ENCODE data around the gene SAP130. TPM values are rescaled to one million over a fixed set of nuclear protein-coding genes. Genes with fewer than 3 reads are reported as not detected.

The SAP130 gene
- total RNA-seq (2014; rRNA removed; shearing (Covaris generic)): 4.1 and 4.3 TPM in 2 replicates
- polyA plus RNA-seq (2015; cell fraction: cytosol; rRNA removed): 12.6 and 15.7 TPM in 2 replicates
- 7.4 and 10.2 TPM in 2 replicates for polyA plus RNA-seq (2015; cell fraction: nucleus; rRNA removed)

DNA sequence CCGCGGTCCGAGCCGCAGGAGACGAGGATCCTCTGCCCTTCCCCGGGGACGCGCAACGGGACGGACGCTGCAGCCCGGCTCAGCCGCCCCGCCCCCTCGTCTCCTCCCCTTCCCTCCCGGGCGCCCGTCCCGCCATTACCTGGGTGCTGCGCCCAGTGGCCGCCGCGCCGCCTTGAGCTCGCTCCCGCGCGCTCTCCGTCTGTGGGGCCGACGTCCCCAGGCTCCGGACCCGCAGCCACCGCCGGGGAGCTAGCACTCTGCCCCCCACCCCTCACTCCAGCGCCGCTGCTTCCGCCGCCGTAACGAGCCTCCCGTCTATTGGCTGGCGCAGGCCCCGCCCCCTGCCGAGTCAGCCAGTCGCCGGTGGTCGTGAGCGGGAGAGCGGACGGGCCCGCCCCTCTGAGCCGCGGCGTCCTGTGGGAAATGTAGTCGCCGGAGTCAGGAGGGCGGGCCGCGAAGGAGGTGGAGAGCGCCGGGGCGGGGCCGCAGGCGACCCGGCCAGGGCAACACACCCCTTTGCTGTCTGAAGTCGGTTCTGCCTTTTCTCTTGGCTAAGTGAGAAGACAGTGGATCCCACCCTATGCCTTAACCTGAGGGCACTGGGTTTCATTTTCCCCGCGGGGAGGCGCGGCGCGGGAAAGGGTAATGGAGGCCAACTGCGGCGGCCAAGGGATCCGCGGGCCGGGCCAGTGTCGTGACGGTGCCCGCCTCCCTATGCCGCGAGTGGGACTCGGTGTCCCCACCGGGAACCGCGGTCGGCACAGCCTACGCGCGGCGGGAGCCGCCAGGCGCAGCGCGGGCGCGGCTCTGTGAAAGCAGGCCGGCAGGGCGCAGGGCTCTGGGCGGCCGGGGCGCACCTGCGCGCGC lies at the start of gene SAP130:
Gene SAP130, minus strand, starts transcription at position 259 of the 867 bp plus-strand sequence. CDS start 1,767 bp downstream, outside the sequence.
- DNase-seq (ENCODE audit: low read depth, low spot score): peak; percentile 92
- in situ Hi-C loops (cut with HindIII; ENCODE audit: low pct_unique_long_range_greater_than_20kb, low sequenced_read_pairs): no loop called here

DNA sequence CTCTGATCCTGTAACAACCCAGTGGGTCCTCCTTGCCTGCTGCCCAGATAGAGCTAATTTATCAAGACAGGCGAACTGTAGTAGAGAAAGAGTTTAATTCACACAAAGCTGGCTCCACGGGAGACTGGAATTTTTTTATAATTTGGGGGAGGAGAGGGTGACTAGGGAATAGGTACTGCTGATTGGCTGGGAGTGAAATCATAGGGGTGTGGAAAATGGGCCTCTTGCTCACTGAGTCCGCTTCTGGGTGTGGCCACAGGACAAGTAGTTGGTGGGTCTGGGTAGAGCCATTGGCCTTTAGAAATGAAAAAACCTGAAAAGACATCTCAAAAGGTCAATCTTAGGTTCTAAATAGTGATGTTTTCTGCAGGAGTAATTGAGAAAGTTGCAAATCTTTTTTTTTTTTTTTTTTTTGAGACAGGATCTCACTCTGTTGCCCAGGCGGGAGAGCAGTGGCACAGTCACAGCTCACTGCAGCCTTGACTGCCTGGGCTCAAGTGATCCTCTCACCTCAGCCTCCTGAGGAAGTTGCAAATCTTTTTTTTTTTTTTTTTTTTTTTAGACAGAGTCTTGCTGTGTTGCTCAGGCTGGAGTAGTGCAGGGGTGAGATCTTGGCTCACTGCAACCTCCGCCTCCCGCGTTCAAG lies 48.7 kb upstream of the SAP130 start:
- no peak for DNase-seq (ENCODE audit: low read depth, low spot score)
- in situ Hi-C loops (cut with HindIII; ENCODE audit: low pct_unique_long_range_greater_than_20kb, low sequenced_read_pairs): no loop called here

DNA sequence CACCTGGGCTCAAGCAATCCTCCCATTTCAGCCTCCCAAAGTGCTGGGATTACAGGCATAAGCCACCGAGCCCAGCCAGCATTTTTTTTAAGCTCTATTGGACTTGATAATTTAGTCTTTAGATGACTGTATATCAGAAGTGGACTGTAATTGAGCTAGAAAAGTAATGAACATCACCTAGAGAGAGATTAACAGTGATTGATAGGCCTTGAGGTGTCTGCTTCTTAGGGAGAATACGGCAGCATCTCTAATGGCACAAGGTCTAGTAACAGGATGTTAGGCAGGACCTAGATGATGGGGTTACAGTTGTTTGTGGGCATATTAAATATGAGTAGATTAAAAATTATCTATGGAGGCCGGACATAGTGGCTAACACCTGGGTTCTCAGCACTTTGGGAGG lies 45.4 kb upstream of the SAP130 start:
- no peak for DNase-seq (ENCODE audit: low read depth, low spot score)
- in situ Hi-C loops (cut with HindIII; ENCODE audit: low pct_unique_long_range_greater_than_20kb, low sequenced_read_pairs): no loop called here

DNA sequence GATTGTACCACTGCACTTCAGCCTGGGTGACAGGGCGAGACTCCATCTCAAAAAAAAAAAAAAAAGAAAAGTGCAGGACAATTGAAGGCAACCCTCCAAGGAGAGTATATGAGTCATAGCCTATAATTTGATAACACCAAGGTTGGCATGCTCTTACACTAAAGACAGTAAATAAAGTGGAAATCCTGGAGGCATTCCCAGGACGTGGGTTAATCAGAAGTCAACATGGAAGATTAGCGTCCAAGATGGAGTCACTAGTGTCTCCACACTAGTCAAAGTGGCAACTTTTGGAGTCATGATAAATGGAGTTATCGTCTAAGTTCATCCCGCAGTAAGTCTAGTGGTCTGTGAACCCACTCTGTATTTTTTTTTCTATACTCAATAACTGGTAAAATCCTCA lies 41.9 kb upstream of the SAP130 start:
- in situ Hi-C loops (cut with HindIII; ENCODE audit: low pct_unique_long_range_greater_than_20kb, low sequenced_read_pairs): no loop called here
- no peak for DNase-seq (ENCODE audit: low read depth, low spot score)

DNA sequence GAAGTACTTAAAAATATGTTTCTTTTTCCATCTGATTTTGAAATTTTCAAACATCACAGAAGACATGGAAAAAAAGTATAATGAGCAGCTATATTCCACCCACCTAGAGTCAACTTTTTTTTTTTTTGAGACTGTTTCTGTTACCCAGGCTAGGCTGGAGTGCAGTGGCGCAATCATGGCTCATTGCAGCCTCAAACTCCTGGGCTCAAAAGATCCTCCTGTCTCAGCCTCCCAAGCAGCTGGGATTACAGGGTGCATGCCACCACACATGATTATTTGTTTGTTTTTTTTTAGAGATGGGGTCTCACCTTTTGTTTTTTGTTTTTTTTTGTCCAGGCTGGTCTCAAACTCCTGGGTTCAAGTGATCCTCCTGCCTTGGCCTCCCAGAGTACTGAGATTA lies 36.5 kb upstream of the SAP130 start:
- in situ Hi-C loops (cut with HindIII; ENCODE audit: low pct_unique_long_range_greater_than_20kb, low sequenced_read_pairs): no loop called here
- no peak for DNase-seq (ENCODE audit: low read depth, low spot score)

DNA sequence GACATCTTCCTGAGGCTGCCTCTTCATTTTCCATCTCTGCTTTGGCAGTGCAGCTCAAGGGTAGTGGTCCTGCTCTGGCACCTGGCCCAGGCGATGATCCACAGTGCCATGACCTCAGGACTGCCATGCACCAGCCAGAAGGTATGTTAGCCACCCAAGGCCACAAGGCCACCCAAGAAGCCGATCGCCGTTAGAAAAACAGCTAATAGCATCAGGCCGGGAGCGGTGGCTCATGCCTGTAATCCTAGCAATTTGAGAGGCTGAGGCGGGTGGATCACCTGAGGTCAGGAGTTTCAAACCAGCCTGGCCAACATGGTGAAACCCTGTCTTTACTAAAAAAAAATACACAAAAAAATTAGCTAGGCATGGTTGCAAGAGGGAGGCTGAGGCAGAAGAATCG lies 34.7 kb upstream of the SAP130 start:
- no peak for DNase-seq (ENCODE audit: low read depth, low spot score)
- in situ Hi-C loops (cut with HindIII; ENCODE audit: low pct_unique_long_range_greater_than_20kb, low sequenced_read_pairs): no loop called here

DNA sequence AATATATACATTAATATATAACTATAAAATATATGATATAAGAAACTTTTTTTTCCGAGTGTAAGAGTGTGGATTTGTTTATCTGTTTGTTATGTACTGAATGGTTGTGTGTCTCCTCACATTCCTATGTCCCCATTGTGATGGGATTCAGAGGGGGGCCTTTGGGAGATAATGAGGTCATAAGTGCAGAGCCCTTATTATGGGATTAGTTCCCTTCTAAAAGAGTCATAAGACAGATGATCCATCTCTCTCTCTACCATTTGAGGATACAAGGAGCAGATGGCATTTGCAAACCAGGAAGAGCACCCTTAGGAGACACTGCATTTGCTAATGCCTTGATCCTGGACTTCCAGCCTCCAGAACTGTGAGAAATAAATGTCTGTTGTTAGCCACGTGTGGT lies 30.3 kb upstream of the SAP130 start:
- in situ Hi-C loops (cut with HindIII; ENCODE audit: low pct_unique_long_range_greater_than_20kb, low sequenced_read_pairs): no loop called here
- DNase-seq (ENCODE audit: low read depth, low spot score): no peak

DNA sequence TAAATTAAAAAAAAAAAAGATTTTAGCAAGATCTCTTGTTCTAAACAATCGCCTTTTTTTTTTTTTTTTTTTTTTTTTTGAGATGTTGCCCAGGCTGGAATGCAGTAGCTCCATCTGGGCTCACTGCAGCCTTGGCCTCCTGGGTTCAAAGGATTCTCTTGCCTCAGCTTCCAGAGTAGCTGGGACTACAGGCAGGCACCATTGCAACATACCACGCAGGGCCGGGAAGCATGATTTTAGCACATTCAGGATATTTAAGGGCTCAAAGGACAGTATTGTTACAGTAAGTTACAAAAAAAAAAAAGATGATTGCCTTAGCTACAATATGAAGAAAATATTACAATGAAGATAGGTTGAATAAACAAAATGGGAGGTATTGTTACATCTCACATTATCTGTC lies 29.5 kb upstream of the SAP130 start:
- in situ Hi-C loops (cut with HindIII; ENCODE audit: low pct_unique_long_range_greater_than_20kb, low sequenced_read_pairs): no loop called here
- peak; percentile 17 for DNase-seq (ENCODE audit: low read depth, low spot score)

DNA sequence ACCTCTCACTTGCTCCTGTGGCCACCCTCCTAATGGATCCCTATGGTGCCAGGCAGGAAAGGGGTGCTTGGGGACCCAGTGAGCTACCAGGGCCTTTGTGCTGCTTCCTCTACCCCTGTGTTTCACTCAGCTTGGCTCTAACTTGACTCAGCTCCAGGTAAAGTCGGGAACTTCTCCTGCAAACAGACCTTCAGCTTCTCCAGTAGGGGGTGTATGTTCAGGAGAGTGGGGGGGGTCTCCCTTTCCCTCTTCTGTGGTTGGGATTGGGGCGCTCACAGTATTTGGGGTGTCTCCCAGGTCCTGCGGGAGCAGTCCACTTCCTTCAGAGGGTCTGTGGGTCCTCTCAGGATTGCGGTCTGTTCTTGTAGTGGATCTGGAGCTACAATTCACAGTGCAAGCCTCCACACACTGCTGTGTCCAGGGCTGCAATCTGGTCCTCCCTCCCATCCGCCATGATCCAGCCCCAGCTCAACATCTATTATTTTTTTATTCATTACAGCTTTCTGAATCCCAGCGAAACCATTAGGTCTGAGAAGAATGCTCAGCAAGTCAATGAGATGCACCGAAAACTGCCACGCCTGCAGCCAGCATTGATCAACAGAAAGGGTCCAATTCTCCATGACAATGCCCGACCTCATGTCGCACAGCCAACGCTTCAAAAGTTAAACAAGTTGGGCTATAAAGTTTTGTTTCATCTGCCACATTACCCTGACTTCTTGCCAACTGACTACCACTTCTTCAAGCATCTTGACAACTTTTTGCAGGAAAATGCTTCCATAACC lies 26.4 kb upstream of the SAP130 start:
- DNase-seq (ENCODE audit: low read depth, low spot score): no peak
- in situ Hi-C loops (cut with HindIII; ENCODE audit: low pct_unique_long_range_greater_than_20kb, low sequenced_read_pairs): no loop called here

DNA sequence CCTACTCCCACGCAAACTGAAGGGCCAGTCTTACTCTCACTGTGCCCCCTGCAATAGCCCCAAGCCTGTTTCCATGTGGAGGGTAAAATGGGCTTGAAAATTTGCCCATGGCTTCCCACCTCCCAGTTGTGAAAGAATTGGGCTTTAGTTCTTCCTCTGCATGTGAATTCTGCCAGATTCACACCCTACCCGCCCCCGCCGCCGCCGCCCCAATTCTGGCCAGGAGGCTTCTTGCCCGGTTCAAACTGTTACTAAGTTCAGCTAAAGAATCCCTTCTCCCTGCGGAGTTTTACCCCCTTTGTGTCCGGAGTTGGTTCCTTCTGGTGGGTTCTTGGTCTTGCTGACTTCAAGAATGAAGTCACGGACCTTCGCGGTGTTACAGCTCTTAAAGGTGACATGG lies 25.5 kb upstream of the SAP130 start:
- in situ Hi-C loops (cut with HindIII; ENCODE audit: low pct_unique_long_range_greater_than_20kb, low sequenced_read_pairs): no loop called here
- no peak for DNase-seq (ENCODE audit: low read depth, low spot score)

DNA sequence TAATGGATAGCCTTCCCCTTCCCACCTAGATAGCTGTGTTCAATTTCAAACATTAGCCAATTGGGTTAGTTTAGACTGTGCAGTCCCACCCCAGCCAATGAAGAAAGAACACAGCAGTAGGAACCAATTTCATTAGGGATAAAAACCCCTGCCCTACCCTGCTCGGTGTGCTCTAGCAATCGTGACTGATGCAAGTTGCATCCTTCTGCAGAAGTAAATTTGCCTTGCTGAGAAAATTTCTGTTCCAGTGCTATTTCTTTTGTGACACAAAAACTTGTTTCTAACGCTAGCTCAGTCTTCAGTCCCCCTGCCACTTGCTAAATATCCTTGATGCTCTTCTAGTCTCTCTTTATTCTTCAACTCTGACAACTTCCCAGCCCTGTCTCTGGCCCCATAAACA lies 15.2 kb upstream of the SAP130 start:
- no peak for DNase-seq (ENCODE audit: low read depth, low spot score)
- in situ Hi-C loops (cut with HindIII; ENCODE audit: low pct_unique_long_range_greater_than_20kb, low sequenced_read_pairs): no loop called here

DNA sequence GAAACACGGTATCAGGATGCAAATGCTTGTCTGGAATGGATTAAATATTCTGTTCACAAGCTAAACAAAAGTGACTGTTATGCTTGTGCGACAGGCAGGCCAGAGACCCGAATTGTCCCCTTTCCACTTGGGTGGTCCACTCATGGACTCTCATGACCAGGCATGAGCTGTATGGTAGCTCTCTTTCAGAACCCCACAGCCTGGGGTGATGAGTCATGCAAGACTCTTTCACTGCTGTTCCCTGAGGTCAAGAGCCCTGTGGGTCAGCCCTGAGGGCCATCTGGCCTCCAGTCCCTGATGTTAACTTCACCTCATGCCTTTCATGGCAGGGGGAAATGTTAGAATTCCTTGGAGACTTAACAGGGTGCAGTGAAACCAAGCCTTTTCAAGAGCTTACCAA lies 13.7 kb upstream of the SAP130 start:
- in situ Hi-C loops (cut with HindIII; ENCODE audit: low pct_unique_long_range_greater_than_20kb, low sequenced_read_pairs): no loop called here
- DNase-seq (ENCODE audit: low read depth, low spot score): no peak

DNA sequence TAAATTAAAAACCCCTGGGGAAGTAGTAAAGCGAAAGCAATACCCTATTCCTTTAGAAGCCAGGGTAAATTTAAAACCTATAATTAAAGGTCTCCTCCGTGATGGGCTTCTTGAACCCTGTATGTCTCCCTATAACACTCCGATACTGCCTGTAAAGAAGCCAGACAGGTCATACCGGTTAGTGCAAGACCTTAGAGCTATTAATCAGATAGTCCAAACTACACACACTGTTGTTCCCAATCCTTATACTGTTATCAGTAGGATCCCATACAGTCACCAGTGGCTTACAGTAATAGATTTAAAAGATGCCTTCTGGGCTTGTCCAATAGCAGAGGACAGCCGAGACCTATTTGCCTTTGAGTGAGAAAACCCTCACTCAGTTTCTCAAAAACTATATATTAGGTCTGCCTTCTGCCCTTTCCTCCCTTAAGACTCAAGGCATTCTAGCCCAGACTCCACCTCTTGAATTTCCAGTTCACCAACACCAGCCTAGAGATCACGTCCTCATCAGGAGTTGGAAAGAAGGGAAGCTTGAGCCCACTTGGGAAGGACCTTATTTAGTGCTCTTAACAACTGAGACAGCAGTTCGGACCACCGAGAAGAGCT lies 12.4 kb upstream of the SAP130 start:
- no peak for DNase-seq (ENCODE audit: low read depth, low spot score)
- in situ Hi-C loops (cut with HindIII; ENCODE audit: low pct_unique_long_range_greater_than_20kb, low sequenced_read_pairs): no loop called here

DNA sequence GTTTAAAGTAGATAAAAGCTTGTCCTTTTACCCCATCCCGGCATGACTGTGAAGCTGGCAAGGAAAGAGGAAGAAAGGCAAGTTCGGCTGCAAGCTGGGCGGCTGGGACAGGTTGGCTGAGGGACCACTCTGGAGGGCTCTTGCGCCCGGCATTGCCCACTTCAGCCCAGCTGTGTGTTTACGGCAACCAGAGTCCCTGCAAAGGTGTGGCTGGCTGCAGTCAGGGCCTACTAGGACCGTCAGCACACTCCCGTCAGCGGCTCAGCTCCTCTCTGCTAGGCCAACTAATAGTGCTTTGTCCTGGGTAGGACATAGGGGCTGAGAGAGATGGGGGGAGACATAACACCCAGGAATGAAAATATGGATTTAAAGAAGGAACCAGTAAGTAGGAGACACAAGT lies 11.7 kb upstream of the SAP130 start:
- in situ Hi-C loops (cut with HindIII; ENCODE audit: low pct_unique_long_range_greater_than_20kb, low sequenced_read_pairs): no loop called here
- DNase-seq (ENCODE audit: low read depth, low spot score): no peak

DNA sequence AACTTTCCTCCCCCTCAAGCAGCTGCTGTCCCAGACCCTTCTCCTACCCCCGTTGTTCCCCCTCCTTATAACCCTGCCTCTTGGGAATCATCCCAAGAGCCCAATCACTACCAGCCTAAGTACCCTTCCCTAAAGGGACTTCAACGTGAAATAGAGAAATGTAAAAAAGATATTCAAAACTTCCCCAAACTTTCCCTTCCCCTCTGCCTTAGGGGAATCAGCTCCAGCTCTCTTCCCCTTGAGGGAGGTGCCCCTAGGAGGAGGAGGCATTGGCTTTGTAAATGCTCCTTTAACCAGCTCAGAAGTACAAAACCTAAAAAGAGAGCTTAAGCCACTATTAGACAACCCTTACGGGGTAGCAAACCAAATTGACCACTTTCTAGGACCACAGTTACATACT lies 10.6 kb upstream of the SAP130 start:
- in situ Hi-C loops (cut with HindIII; ENCODE audit: low pct_unique_long_range_greater_than_20kb, low sequenced_read_pairs): no loop called here
- DNase-seq (ENCODE audit: low read depth, low spot score): no peak

DNA sequence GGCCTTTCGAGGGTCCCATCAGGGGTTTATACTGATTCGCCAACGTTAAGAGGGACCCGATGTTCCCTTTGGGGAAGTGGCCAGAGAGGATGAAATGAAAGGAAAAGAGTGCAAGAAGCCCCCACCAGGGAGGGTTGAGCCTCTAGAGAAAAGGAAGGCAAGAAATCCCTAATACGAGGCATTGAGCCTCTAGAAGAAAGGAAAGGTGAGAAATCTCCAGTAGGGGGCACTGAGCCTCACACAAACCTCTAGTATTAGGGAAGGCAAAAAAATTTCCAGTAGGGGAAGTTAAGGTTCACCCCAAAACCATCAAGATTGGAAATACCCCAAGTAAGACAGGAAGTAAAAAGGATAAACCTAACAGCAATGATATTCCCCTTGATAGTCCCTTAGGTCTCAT lies 9.8 kb upstream of the SAP130 start:
- no peak for DNase-seq (ENCODE audit: low read depth, low spot score)
- in situ Hi-C loops (cut with HindIII; ENCODE audit: low pct_unique_long_range_greater_than_20kb, low sequenced_read_pairs): no loop called here

DNA sequence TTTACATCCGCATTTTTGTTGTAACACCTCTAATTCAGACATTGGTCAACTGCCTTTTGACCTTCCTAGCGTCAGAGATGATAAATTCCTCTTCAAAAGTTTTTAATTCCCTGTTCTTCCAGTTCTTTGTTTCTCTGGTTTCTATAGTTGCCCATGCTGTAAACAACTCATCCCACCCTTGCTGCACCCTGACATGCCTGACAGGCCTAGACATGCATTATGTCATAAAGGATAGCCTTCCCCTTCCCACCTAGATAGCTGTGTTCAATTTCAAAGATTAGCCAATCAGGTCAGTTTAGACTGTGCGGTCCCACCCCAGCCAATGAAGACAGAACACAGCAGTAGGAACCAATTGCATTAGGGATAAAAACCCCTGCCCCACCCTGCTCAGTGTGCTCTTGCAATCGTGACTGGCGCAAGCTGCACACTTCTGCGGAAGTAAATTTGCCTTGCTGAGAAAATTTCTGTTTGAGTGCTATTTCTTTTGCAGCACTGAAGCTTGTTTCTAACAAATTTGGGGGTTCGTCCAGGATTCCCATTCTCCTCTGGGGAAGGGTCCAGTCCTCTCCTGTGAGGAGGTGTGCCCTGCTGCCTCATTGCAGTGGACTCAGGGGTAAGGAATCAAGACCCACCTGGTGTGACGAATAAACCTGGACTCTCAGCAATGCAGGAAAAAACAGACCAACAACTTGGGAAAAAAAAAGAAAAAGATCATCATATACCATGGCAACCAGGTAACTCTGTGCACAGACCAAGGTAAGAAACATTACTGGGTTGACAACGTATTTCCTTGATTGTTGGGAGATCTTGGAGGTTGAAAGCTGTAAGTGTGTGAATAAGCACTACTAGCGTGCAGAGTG lies 9.1 kb upstream of the SAP130 start:
- DNase-seq (ENCODE audit: low read depth, low spot score): no peak

More for the DNA sequence above, 9.1 kb upstream of the SAP130 start:
- in situ Hi-C loops (cut with HindIII; ENCODE audit: low pct_unique_long_range_greater_than_20kb, low sequenced_read_pairs): no loop called here
